ENCODE results near the gene SART1.
"Not testable (repeated sequence)": the region's sequence is repeated elsewhere in the genome, so short reads cannot be mapped to it uniquely, and the experiment has no call there.

Gene SART1

GRCh38 chr11:65931773-65932557 lies 29.6 kb upstream of the SART1 start:
- no peak for DNase-seq (ENCODE audit: low read depth)

- DNase-seq (ENCODE audit: low read depth): no peak
These were observed 29.0 kb upstream of the SART1 start for GRCh38 chr11:65932558-65932919.

- no peak for DNase-seq (ENCODE audit: low read depth)
These were observed 27.5 kb upstream of the SART1 start for GRCh38 chr11:65934014-65934413.

- DNase-seq (ENCODE audit: low read depth): no peak
These were observed 23.8 kb upstream of the SART1 start for GRCh38 chr11:65937766-65938165.

- DNase-seq (ENCODE audit: low read depth): no peak
These were observed 19.7 kb upstream of the SART1 start for GRCh38 chr11:65941720-65942310.

GRCh38 chr11:65942531-65942930 lies 19.0 kb upstream of the SART1 start:
- no peak for DNase-seq (ENCODE audit: low read depth)

GRCh38 chr11:65944191-65944590 lies 17.3 kb upstream of the SART1 start:
- DNase-seq (ENCODE audit: low read depth): no peak

GRCh38 chr11:65944767-65945166 lies 16.8 kb upstream of the SART1 start:
- no peak for DNase-seq (ENCODE audit: low read depth)

- DNase-seq (ENCODE audit: low read depth): no peak
These were observed 16.1 kb upstream of the SART1 start, which contains the start of gene TSGA10IP for GRCh38 chr11:65945430-65945911. TSGA10IP (plus strand) TSS chr11:65945480; CDS start chr11:65945676, 196 bp downstream.

GRCh38 chr11:65945941-65946558 lies 15.5 kb upstream of the SART1 start:
- no peak for DNase-seq (ENCODE audit: low read depth)

- DNase-seq (ENCODE audit: low read depth): no peak
These were observed 14.9 kb upstream of the SART1 start for GRCh38 chr11:65946655-65947054.

- DNase-seq (ENCODE audit: low read depth): no peak
These were observed 14.4 kb upstream of the SART1 start for GRCh38 chr11:65947133-65947532.

GRCh38 chr11:65947603-65948125 lies 13.9 kb upstream of the SART1 start:
- DNase-seq (ENCODE audit: low read depth): no peak

- not testable (repeated sequence) for DNase-seq (ENCODE audit: low read depth)
These were observed 10.8 kb upstream of the SART1 start for GRCh38 chr11:65950711-65951110.

GRCh38 chr11:65951641-65952040 lies 9.9 kb upstream of the SART1 start:
- not testable (repeated sequence) for DNase-seq (ENCODE audit: low read depth)

- DNase-seq (ENCODE audit: low read depth): no peak
These were observed 9.4 kb upstream of the SART1 start for GRCh38 chr11:65952052-65952521.

- DNase-seq (ENCODE audit: low read depth): no peak
These were observed 8.1 kb upstream of the SART1 start for GRCh38 chr11:65953471-65953870.

GRCh38 chr11:65954771-65955170 lies 6.8 kb upstream of the SART1 start:
- no peak for DNase-seq (ENCODE audit: low read depth)

GRCh38 chr11:65958291-65958690 lies 3.2 kb upstream of the SART1 start:
- DNase-seq (ENCODE audit: low read depth): no peak

- DNase-seq (ENCODE audit: low read depth): no peak
These were observed 2.6 kb upstream of the SART1 start for GRCh38 chr11:65958774-65959420.

GRCh38 chr11:65960824-65961266 lies 689 bp upstream of the SART1 start:
- no peak for DNase-seq (ENCODE audit: low read depth)

GRCh38 chr11:65962141-65962564 lies 619 bp downstream of the SART1 start:
- no peak for DNase-seq (ENCODE audit: low read depth)

Data from HS-5 (cell line).